Kidney epithelial cell (primary cell): ENCODE data around the gene PRPF19. TPM values are rescaled to one million over a fixed set of nuclear protein-coding genes. Genes with fewer than 3 reads are reported as not detected.

ENCODE experiments used
- DNase-seq: peaks from one replicate; pipeline ENCODE4 v3.0.0-alpha.2; 2010; ENCODE audit warnings: low read depth
- H3K27me3 ChIP-seq: 2 replicates; pipeline ENCODE4 v1.6.0; 2011; ENCODE audit warnings: low read length; ENCODE audit not compliant: control insufficient read depth, insufficient read depth
- H3K36me3 ChIP-seq: 2 replicates; pipeline ENCODE4 v1.5.1; 2011; ENCODE audit warnings: low read length; ENCODE audit not compliant: control insufficient read depth, insufficient read depth
- H3K4me3 ChIP-seq: 2 replicates; pipeline ENCODE4 v1.5.1; 2011; ENCODE audit warnings: low read depth, mild to moderate bottlenecking, control low read depth, low read length
- CTCF ChIP-seq: IDR thresholded peaks from 2 replicates; pipeline ENCODE4 v1.5.1; 2011; ENCODE audit warnings: mild to moderate bottlenecking, moderate library complexity, low read length, control low read depth, inconsistent platforms; ENCODE audit not compliant: insufficient read depth, poor library complexity, severe bottlenecking
- total RNA-seq: library from RNA; depleted of rRNA; stranded (reverse); fragments of >200 nt; gene quantifications from 2 replicates; pipeline ENCODE4 v1.2.3, GENCODE V29; 2015

Gene PRPF19
- total RNA-seq, 1 donor from 2014 or later = 98.8 TPM

- no peaks in the 10 kb centered on the region for H3K27me3 ChIP-seq
- no peak for DNase-seq
- H3K4me3 ChIP-seq = no peak overlapping the region
- TF ChIP-seq CTCF = no peak
- H3K36me3 ChIP-seq = peaks cover 5% of the 10 kb centered on the region
Observed at GRCh38 chr11:60902625-60903024, 3.8 kb downstream of the PRPF19 start.

- Histone ChIP-seq H3K4me3 (no peak overlapping the region), H3K36me3 (peaks cover 7% of the 10 kb centered on the region), H3K27me3 (no peaks in the 10 kb centered on the region)
- no peak for DNase-seq
- no peak for TF ChIP-seq CTCF
Observed at GRCh38 chr11:60900673-60901404, 5.5 kb downstream of the PRPF19 start.

GRCh38 chr11:60899977-60900376 is 6.4 kb downstream of the PRPF19 start:
- DNase-seq = no peak
- no peak for TF ChIP-seq CTCF
- peaks cover 7% of the 10 kb centered on the region for H3K36me3 ChIP-seq

GRCh38 chr11:60899046-60899936 is 7.1 kb downstream of the PRPF19 start:
- Histone ChIP-seq H3K4me3 (no peak overlapping the region), H3K36me3 (peaks cover 7% of the 10 kb centered on the region), H3K27me3 (no peaks in the 10 kb centered on the region)
- TF ChIP-seq CTCF = peak; percentile 90
- DNase-seq = no peak

More at GRCh38 chr11:60899977-60900376, 6.4 kb downstream of the PRPF19 start:
- H3K27me3 ChIP-seq = no peaks in the 10 kb centered on the region
- H3K4me3 ChIP-seq = no peak overlapping the region

GRCh38 chr11:60897496-60897895 is 8.9 kb downstream of the PRPF19 start:
- no peak for DNase-seq
- no peak for TF ChIP-seq CTCF
- Histone ChIP-seq H3K4me3 (no peak overlapping the region), H3K36me3 (peaks cover 7% of the 10 kb centered on the region), H3K27me3 (no peaks in the 10 kb centered on the region)
